GM12872 (cell line): Measurements from ENCODE around the gene BCAR3.

Experiments used
- CTCF ChIP-seq: IDR thresholded peaks from 3 replicates; pipeline ENCODE4 v1.5.1; 2011; ENCODE audit warnings: low read depth, mild to moderate bottlenecking, low read length, moderate library complexity; ENCODE audit not compliant: insufficient read depth

BCAR3 gene

GRCh38 chr1:93588206-93588605 is 93.4 kb downstream of the BCAR3 start:
- TF ChIP-seq CTCF = no peak

GRCh38 chr1:93587354-93587753 is 94.3 kb downstream of the BCAR3 start:
- no peak for TF ChIP-seq CTCF

- no peak for TF ChIP-seq CTCF
These were observed 96.3 kb downstream of the BCAR3 start for GRCh38 chr1:93585059-93585966.

- no peak for TF ChIP-seq CTCF
These were observed 97.2 kb downstream of the BCAR3 start for GRCh38 chr1:93584261-93585003.

GRCh38 chr1:93581917-93582850 is 99.5 kb downstream of the BCAR3 start:
- TF ChIP-seq CTCF = no peak

GRCh38 chr1:93579891-93580290 is 101.7 kb downstream of the BCAR3 start:
- TF ChIP-seq CTCF = no peak
